Thyroid gland (tissue), 4 donors: ENCODE measurements around the gene OLFML2B. TPM values are rescaled to one million over a fixed set of nuclear protein-coding genes. Genes with fewer than 3 reads are reported as not detected.

Source experiments
- DNase-seq, 2 donors: peaks; one replicate each; pipeline ENCODE4 v3.0.0-alpha.2; 2019
- H3K27ac ChIP-seq, 3 donors: fragments of 200-600 bp; sonication (generic); 1 replicate in 2 of 3; 2 replicates in 1 of 3; pipeline ENCODE4 v1.5.1; 2016 to 2019; ENCODE audit warnings: mild to moderate bottlenecking in 1 of 3, moderate library complexity in 1 of 3
- H3K27me3 ChIP-seq: fragments of 200-600 bp; sonication (generic); one replicate; pipeline ENCODE4 v1.5.1; 2019
- H3K36me3 ChIP-seq, 2 donors: fragments of 200-600 bp; sonication (generic); one replicate each; pipeline ENCODE4 v1.5.1; 2016 to 2019
- H3K4me1 ChIP-seq, 2 donors: fragments of 200-600 bp; sonication (generic); one replicate each; pipeline ENCODE4 v1.5.1; 2017 to 2019
- H3K4me3 ChIP-seq, 3 donors: fragments of 200-600 bp; sonication (generic); replicated peaks in 1 of 3; 1 replicate in 2 of 3; 2 replicates in 1 of 3; pipeline ENCODE4 v1.5.1; 2016; ENCODE audit warnings: mild to moderate bottlenecking in 1 of 3
- H3K9me3 ChIP-seq: fragments of 200-600 bp; sonication (generic); one replicate; pipeline ENCODE4 v1.5.1; 2017
- POLR2A ChIP-seq, 2 donors: fragments of 450-650 bp; IDR thresholded peaks; one replicate each; pipeline ENCODE4 v1.6.1; 2017; ENCODE audit warnings: antibody characterized with exemption in 2 of 2, mild to moderate bottlenecking in 2 of 2, moderate library complexity in 1 of 2
- WGBS, 2 donors: methylation state at CpG; one replicate each; pipeline ENCODE4 v1.1.5; 2017; 5-methylcytosine and 5-hydroxymethylcytosine counted together
- intact Hi-C: fragments of 100-400 bp; cut with DNase I; formaldehyde crosslinking; loops from one replicate; pipeline ENCODE4 v1.15.1; 2023
- total RNA-seq, 4 donors: library from RNA; depleted of rRNA; stranded (reverse); fragments of >200 nt; gene quantifications; one replicate each; pipeline ENCODE4 v1.2.3, GENCODE V29; 2016
- TF ChIP-seq, protein P1 (sequence below), 6 experiments: fragments of 200-600 bp in 3 of 6; fragments of 450-650 bp in 3 of 6; sonication (generic) in 3 of 6; IDR thresholded peaks; one replicate each; pipeline ENCODE4 v1.5.1; 2016 to 2019; ENCODE audit warnings: antibody characterized with exemption in 6 of 6, mild to moderate bottlenecking in 2 of 6, inconsistent platforms in 1 of 6, moderate library complexity in 1 of 6

The OLFML2B gene
- total RNA-seq, 4 donors from 2014 or later, result 8.0 to 18.4 (median 12.9) TPM

DNA sequence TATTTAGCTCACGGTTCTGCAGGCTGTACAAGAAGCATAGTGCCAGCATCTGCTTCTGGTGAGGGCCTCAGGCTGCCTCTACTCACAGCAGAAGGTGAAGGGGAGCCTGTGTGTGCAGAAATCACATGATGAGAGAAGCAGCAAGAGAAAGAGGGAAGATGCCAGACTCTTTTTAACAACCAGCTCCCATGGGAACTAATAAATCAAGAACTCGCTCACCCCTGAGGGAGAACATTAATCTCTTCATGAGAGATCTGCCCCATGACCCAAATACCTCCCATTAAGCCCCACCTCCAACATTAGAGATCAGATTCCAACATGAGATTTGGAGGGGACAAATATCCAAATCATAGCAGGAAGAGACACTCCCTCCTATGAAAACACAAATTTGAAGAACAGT is 74.1 kb downstream of the OLFML2B start:
- Histone ChIP-seq H3K27me3 (no peaks in the 10 kb centered on the region), H3K4me1 (peaks cover 0 to 10% of the 10 kb centered on the region in 2 donors), H3K4me3 (no peak overlapping the region), H3K36me3 (no peaks in the 10 kb centered on the region), H3K9me3 (no peaks in the 10 kb centered on the region), H3K27ac (no peak overlapping the region)
- intact Hi-C loops, result no loop called here
- DNase-seq, result no peak
- TF ChIP-seq POLR2A (IDR thresholded peaks at IDR 0.05), result no peak
- TF ChIP-seq, protein P1, sequence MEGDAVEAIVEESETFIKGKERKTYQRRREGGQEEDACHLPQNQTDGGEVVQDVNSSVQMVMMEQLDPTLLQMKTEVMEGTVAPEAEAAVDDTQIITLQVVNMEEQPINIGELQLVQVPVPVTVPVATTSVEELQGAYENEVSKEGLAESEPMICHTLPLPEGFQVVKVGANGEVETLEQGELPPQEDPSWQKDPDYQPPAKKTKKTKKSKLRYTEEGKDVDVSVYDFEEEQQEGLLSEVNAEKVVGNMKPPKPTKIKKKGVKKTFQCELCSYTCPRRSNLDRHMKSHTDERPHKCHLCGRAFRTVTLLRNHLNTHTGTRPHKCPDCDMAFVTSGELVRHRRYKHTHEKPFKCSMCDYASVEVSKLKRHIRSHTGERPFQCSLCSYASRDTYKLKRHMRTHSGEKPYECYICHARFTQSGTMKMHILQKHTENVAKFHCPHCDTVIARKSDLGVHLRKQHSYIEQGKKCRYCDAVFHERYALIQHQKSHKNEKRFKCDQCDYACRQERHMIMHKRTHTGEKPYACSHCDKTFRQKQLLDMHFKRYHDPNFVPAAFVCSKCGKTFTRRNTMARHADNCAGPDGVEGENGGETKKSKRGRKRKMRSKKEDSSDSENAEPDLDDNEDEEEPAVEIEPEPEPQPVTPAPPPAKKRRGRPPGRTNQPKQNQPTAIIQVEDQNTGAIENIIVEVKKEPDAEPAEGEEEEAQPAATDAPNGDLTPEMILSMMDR (IDR thresholded peaks at IDR 0.05), result no peak
- 86 to 94% methylated on average over 2 of the region's 2 CpGs for WGBS, 2 donors

DNA sequence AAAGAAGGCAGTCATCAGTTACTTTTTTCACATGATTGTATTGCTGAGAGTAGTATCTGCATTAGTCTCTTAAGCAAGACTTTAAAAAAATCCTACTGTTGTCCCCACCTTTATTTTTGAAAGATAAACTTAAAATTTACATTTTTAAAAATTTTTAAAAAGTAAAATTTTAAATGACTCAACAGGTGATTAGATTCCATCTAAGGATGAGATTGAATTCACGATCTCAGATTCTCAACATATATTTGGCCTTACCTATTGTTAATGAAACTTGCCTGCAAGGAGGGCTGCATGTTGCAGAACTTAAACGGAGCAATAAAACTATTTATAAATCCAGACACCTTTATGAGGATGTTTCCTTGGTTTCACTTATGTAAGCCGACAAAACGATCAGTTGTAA is 75.2 kb downstream of the OLFML2B start:
- Histone ChIP-seq H3K36me3 (no peaks in the 10 kb centered on the region), H3K27ac (no peak overlapping the region), H3K4me3 (no peak overlapping the region), H3K9me3 (no peaks in the 10 kb centered on the region), H3K4me1 (peaks cover 0 to 1% of the 10 kb centered on the region in 2 donors), H3K27me3 (no peaks in the 10 kb centered on the region)
- DNase-seq, result no peak
- TF ChIP-seq POLR2A (IDR thresholded peaks at IDR 0.05), result no peak
- TF ChIP-seq, protein P1 (IDR thresholded peaks at IDR 0.05), result no peak
- intact Hi-C loops, result no loop called here
- 78 to 81% methylated on average over 4 of the region's 4 CpGs for WGBS, 2 donors

DNA sequence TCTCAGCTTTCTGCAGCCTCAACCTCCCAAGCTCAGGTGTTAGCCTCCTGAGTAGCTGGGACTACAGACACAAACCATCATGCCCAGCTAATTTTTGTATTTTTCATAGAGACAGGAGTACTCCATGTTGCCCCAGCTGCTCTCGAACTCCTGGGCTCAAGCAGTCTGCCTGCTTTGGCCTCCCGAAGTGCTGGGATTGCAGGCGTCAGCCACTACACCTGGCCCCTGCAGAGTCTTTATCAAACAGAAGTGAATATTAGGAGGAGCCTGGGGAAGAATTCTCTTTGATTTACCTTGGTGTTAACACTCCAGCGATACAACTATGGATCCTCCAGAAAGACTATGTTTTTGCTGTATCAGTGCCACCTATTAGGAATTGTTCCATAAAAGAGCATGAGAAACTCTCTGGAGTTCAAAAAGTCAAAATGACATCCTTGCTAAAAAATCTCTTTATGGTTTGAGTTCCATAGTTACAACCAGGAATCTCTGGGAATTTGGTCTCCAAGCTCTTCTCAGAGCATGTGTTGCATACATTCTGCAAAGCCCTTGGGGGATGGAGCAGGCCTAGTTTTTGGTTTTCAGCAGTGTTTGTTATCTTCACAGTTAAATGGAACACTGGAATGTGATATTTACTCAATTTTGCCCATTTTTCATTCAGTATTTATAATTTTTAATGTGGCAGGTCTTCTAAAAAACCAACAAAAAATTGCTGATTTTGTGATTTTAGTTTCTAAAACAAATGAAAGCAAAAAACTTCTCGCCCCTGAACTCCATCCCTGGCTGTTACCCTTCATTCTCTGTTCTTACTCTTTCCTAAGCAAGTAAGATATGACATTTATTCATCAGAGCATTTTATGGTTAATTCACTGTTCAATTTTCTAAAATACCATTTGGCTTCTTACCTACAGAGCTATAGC is 77.3 kb downstream of the OLFML2B start:
- WGBS, 2 donors, result 80 to 86% methylated on average over 5 of the region's 5 CpGs
- no peak overlapping the region for H3K27ac ChIP-seq
- no peaks in the 10 kb centered on the region for H3K9me3 ChIP-seq
- no peak for DNase-seq
- no peak overlapping the region for H3K4me3 ChIP-seq
- intact Hi-C loops, result no loop called here
- H3K27me3 ChIP-seq, result no peaks in the 10 kb centered on the region
- no peaks in the 10 kb centered on the region for H3K36me3 ChIP-seq
- H3K4me1 ChIP-seq, result no peaks in the 10 kb centered on the region
- TF ChIP-seq, protein P1 (IDR thresholded peaks at IDR 0.05), result no peak
- TF ChIP-seq POLR2A (IDR thresholded peaks at IDR 0.05), result no peak

DNA sequence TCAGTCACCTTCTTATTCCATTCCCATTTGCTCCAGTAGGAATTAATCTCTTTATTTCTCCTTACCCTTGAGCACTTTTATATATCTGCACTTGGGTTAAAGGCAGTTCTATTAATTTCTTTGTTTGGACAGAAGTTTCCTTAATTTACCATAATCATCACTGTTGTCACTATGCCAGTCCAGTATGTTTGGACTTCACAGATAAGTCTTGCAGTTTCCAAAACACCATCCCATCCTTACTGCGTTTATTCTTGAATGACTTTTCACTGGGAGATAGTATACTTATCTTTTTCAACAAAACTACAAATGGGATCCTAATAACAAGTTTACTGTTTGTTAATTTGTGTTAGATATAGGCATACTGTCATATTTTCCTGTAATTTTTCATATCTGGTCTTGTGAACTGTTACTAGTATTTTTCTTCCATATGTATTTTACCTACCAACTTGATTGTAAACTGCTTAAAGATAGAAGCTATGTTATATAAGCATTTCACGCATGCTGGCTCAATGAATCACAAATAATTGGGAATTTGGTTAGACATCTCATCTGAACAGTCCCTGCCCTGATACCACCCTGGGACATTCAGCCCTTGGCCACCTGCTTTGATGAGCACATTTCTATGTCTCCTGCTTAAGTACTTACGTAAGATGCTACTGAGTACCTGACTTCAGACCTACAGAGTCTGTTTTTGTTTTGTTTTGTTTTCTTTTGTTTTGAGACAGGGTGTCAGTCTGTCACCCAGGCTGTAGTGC is 78.2 kb downstream of the OLFML2B start:
- H3K4me1 ChIP-seq, result no peaks in the 10 kb centered on the region
- intact Hi-C loops, result no loop called here
- H3K27ac ChIP-seq, result no peak overlapping the region
- H3K27me3 ChIP-seq, result no peaks in the 10 kb centered on the region
- WGBS, 2 donors, result 92% methylated on average over 3 of the region's 3 CpGs
- DNase-seq, result no peak
- TF ChIP-seq, protein P1 (IDR thresholded peaks at IDR 0.05), result no peak
- no peak for TF ChIP-seq POLR2A (IDR thresholded peaks at IDR 0.05)
- no peak overlapping the region for H3K4me3 ChIP-seq
- H3K9me3 ChIP-seq, result no peaks in the 10 kb centered on the region
- no peaks in the 10 kb centered on the region for H3K36me3 ChIP-seq

DNA sequence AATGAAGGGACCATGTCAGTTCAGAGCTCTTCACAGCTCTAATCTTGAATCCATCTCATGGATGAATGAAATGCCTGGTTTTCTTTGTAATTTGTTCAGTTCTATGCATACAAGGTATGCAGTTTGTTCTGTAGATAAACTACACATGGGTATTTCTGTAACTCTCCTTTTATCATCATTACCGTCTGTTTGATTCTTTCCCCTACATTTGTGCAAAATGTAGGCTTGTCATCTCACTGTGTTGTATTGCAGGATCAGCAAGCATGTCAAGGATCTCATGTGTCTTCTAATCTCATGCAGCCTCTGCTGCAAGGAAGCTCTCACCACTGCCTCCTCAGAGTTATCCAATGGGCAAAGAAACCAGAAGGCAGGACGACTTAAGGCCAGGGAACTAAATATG is 79.3 kb downstream of the OLFML2B start:
- no peak for TF ChIP-seq POLR2A (IDR thresholded peaks at IDR 0.05)
- intact Hi-C loops, result no loop called here
- WGBS, 2 donors, result 76 to 92% methylated on average over 2 of the region's 2 CpGs
- DNase-seq, result no peak
- Histone ChIP-seq H3K9me3 (no peaks in the 10 kb centered on the region), H3K27me3 (no peaks in the 10 kb centered on the region), H3K4me3 (no peak overlapping the region), H3K36me3 (no peaks in the 10 kb centered on the region), H3K27ac (no peak overlapping the region), H3K4me1 (no peaks in the 10 kb centered on the region)
